Activated CD8-positive, alpha-beta T cell treated with anti-CD3 and anti-CD28 coated beads for 36 hours (primary cell): ENCODE measurements around the gene RSPH4A. TPM values are rescaled to one million over a fixed set of nuclear protein-coding genes. Genes with fewer than 3 reads are reported as not detected.

Source experiments
- ATAC-seq: fragments of 200-7000 bp; cut with Tn5 transposase; one replicate; pipeline ENCODE4 v1.10.0; 2021; ENCODE audit warnings: mild to moderate bottlenecking, moderate library complexity
- CTCF ChIA-PET: fragments of 350-600 bp; sonication (Branson Sonifier 250); formaldehyde crosslinking; loops from one replicate; lab custom pipeline; 2021; ENCODE audit warnings: antibody characterized with exemption; lab: Charles Lee
- POLR2A ChIA-PET: fragments of 350-600 bp; sonication (Branson Sonifier 250); formaldehyde crosslinking; loops from one replicate; lab custom pipeline; 2021; ENCODE audit warnings: antibody characterized with exemption; lab: Charles Lee
- DNase-seq: peaks from one replicate; pipeline ENCODE4 v3.0.0-alpha.2; 2020
- H3K27ac Mint-ChIP-seq: one replicate; pipeline ENCODE4 v1.8.0; 2021; ENCODE audit warnings: mild to moderate bottlenecking, mixed read lengths
- H3K27me3 Mint-ChIP-seq: one replicate; pipeline ENCODE4 v1.8.0; 2021; ENCODE audit warnings: mixed read lengths
- H3K36me3 Mint-ChIP-seq: one replicate; pipeline ENCODE4 v1.8.0; 2021; ENCODE audit warnings: low read depth, mixed read lengths
- H3K4me1 Mint-ChIP-seq: one replicate; pipeline ENCODE4 v1.8.0; 2021; ENCODE audit warnings: low read depth, mixed read lengths
- H3K4me3 Mint-ChIP-seq: one replicate; pipeline ENCODE4 v1.8.0; 2021; ENCODE audit warnings: mild to moderate bottlenecking, moderate library complexity, mixed read lengths
- H3K9me3 Mint-ChIP-seq: one replicate; pipeline ENCODE4 v1.8.0; 2021; ENCODE audit warnings: mixed read lengths
- intact Hi-C: fragments of 100-400 bp; cut with micrococcal nuclease; formaldehyde crosslinking; loops from one replicate; pipeline ENCODE4 v1.10.0; 2022
- total RNA-seq, 2 experiments: library from RNA; stranded (reverse); gene quantifications; one replicate each; pipeline ENCODE4 v1.2.3, GENCODE V29; 2021
- TF ChIP-seq, protein P1 (sequence below): fragments of 200-600 bp; IDR thresholded peaks from one replicate; pipeline ENCODE4 v1.8.0; 2022; ENCODE audit warnings: antibody characterized with exemption, mild to moderate bottlenecking

Gene RSPH4A
- total RNA-seq, 2 experiments from 2014 or later, result 0.11 TPM; not detected in 1

DNA sequence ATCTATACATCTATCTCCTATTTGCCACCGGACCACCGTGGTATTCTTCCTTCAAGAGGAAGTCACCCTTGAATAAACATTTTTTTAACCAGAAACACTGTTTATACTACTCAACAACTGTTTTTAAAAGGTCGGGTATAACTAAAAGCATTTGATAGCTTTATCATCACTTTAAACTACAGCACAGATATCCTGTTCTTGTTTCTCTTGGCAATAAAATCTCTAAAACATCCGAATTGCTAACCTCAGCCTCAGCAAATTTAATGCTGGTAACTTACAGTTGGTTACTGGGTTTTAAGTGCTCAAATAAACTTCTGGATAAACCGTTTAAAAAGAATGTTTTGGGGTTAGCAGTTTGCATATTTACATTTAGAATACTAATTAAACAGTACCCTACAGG, 31.9 kb downstream of the RSPH4A start:
- peaks cover 28% of the 10 kb centered on the region for H3K36me3 Mint-ChIP-seq
- ATAC-seq (no peak), DNase-seq (no peak)
- no peak overlapping the region for H3K4me3 Mint-ChIP-seq
- no peaks in the 10 kb centered on the region for H3K27me3 Mint-ChIP-seq
- CTCF ChIA-PET, result interaction anchor here (1.0 to 1.6 kb wide), 5 partner anchors 11 to 360 kb away, joined by 3 to 4 read pairs (median 3); no protein-coding TSS in a partner anchor
- intact Hi-C loops, result no loop called here
- POLR2A ChIA-PET, result no interaction called here
- no peak overlapping the region for H3K27ac Mint-ChIP-seq
- H3K9me3 Mint-ChIP-seq, result no peaks in the 10 kb centered on the region
- peaks cover 8% of the 10 kb centered on the region for H3K4me1 Mint-ChIP-seq
- TF ChIP-seq, protein P1, sequence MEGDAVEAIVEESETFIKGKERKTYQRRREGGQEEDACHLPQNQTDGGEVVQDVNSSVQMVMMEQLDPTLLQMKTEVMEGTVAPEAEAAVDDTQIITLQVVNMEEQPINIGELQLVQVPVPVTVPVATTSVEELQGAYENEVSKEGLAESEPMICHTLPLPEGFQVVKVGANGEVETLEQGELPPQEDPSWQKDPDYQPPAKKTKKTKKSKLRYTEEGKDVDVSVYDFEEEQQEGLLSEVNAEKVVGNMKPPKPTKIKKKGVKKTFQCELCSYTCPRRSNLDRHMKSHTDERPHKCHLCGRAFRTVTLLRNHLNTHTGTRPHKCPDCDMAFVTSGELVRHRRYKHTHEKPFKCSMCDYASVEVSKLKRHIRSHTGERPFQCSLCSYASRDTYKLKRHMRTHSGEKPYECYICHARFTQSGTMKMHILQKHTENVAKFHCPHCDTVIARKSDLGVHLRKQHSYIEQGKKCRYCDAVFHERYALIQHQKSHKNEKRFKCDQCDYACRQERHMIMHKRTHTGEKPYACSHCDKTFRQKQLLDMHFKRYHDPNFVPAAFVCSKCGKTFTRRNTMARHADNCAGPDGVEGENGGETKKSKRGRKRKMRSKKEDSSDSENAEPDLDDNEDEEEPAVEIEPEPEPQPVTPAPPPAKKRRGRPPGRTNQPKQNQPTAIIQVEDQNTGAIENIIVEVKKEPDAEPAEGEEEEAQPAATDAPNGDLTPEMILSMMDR, result no peak

DNA sequence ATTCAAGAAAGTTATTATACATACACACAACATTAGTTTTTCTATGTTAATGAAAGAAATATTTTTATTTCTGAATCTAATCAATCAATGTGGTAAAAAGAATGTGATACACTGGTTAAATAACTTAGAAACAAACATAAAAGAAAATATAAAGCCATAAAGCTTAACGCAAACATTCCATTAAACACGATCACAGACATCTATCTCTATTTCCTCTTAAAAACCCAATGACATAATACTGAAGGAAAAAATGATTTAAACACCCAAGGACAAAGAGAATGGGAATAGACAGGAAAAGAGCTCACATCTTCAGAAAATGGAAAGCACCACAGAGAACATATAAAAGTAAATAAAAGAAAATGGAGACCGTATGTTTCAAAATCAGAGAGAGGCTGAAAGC, 32.9 kb downstream of the RSPH4A start:
- H3K36me3 Mint-ChIP-seq, result peaks cover 21% of the 10 kb centered on the region
- TF ChIP-seq, protein P1, result no peak
- DNase-seq, result no peak
- ChIA-PET POLR2A (interaction anchor here (0.7 to 1.1 kb wide), 2 partner anchors 19 to 71 kb away, joined by 3 read pairs; no protein-coding TSS in a partner anchor), CTCF (interaction anchor here (0.6 to 1.4 kb wide), 5 partner anchors 10 to 431 kb away, joined by 3 to 4 read pairs (median 4); no protein-coding TSS in a partner anchor)
- intact Hi-C loops, result no loop called here
- no peak for ATAC-seq
- H3K27ac Mint-ChIP-seq, result no peak overlapping the region
- no peaks in the 10 kb centered on the region for H3K9me3 Mint-ChIP-seq
- H3K4me1 Mint-ChIP-seq, result peaks cover 8% of the 10 kb centered on the region
- H3K4me3 Mint-ChIP-seq, result no peak overlapping the region
- H3K27me3 Mint-ChIP-seq, result no peaks in the 10 kb centered on the region

DNA sequence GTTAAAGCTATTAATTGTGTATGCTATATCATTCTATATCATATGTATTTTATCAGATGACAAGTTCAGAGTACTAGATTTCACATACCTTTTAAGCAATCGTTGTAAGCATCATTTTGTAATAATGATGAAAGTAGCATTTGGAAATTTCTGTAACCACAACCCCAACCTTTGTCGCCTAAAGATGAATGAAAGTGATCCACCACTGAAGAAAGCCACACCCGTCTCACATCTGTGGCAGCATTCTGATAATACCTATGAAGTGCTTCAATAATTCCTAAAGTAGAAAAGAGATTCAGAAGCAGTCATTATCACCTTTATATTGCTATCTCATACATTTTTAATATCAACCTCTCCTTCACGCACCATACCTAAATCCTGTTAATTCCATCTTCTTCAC, 35.6 kb downstream of the RSPH4A start:
- no peak for DNase-seq
- TF ChIP-seq, protein P1, result no peak
- intact Hi-C loops, result no loop called here
- H3K27ac Mint-ChIP-seq, result peak overlapping the region; percentile 54
- H3K4me1 Mint-ChIP-seq, result peaks cover 6% of the 10 kb centered on the region
- ChIA-PET POLR2A (no interaction called here), CTCF (no interaction called here)
- no peak overlapping the region for H3K4me3 Mint-ChIP-seq
- no peaks in the 10 kb centered on the region for H3K9me3 Mint-ChIP-seq
- H3K36me3 Mint-ChIP-seq, result peaks cover 19% of the 10 kb centered on the region
- no peaks in the 10 kb centered on the region for H3K27me3 Mint-ChIP-seq
- ATAC-seq, result peak; percentile 20

DNA sequence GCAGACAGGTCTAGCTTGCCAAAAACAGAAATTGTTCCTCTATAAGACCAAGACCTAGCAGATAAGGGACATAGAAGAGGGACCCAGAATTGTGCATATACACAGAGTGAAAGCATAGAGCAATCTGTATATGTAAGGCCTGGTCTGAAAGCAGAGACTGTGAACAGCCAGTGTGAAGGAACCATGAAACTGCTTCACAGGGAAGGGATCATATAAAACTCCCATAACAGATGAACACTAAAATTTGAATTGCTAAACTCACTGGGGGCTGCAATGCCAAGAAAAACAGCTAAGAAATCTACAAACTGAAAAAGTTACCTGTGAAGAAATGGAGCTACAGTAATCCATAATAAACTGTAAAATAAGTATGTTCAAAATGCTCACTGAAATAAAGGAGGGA, 45.3 kb downstream of the RSPH4A start:
- H3K4me1 Mint-ChIP-seq, result peaks cover 39% of the 10 kb centered on the region
- no peak for ATAC-seq
- intact Hi-C loops, result no loop called here
- peaks cover 32% of the 10 kb centered on the region for H3K36me3 Mint-ChIP-seq
- ChIA-PET CTCF (interaction anchor here (0.8 to 1.5 kb wide), 3 partner anchors 9 to 101 kb away, joined by 3 to 4 read pairs (median 4); no protein-coding TSS in a partner anchor), POLR2A (interaction anchor here (1.3 kb wide), 1 partner anchor 20 kb away, joined by 4 read pairs; no protein-coding TSS in a partner anchor)
- TF ChIP-seq, protein P1, result no peak
- no peak overlapping the region for H3K27ac Mint-ChIP-seq
- no peaks in the 10 kb centered on the region for H3K27me3 Mint-ChIP-seq
- H3K9me3 Mint-ChIP-seq, result no peaks in the 10 kb centered on the region
- H3K4me3 Mint-ChIP-seq, result no peak overlapping the region
- DNase-seq, result no peak

DNA sequence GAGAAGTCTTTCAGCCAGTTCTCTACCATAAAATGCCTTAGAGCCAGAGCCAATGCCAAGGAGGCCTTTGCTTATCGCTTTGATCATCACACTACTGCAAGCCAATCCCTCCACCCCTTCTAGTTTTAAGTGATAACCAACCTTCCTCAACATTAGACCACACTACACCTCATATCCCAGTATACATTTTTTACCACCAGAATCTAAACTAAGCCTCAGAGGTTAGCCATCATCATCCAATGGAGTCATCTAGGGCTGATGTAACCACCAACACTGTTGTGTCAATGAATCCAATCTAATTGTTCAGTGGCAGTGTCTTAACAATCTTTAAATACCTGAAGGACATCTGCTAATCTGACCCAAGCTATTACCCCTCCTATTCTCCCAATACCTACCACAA, 45.9 kb downstream of the RSPH4A start:
- no peaks in the 10 kb centered on the region for H3K27me3 Mint-ChIP-seq
- intact Hi-C loops, result no loop called here
- TF ChIP-seq, protein P1, result no peak
- peaks cover 44% of the 10 kb centered on the region for H3K4me1 Mint-ChIP-seq
- no peak overlapping the region for H3K4me3 Mint-ChIP-seq
- H3K27ac Mint-ChIP-seq, result peak overlapping the region; percentile 2
- CTCF ChIA-PET, result interaction anchor here (0.8 to 1.1 kb wide), 2 partner anchors 10 to 13 kb away, joined by 3 to 4 read pairs; no protein-coding TSS in a partner anchor
- POLR2A ChIA-PET, result interaction anchor here (1.3 kb wide), 1 partner anchor 20 kb away, joined by 4 read pairs; no protein-coding TSS in a partner anchor
- DNase-seq, result no peak
- H3K36me3 Mint-ChIP-seq, result peaks cover 32% of the 10 kb centered on the region
- H3K9me3 Mint-ChIP-seq, result no peaks in the 10 kb centered on the region
- peak; percentile 69 for ATAC-seq
